ENCODE measurements around the gene LILRA1. TPM values are rescaled to one million over a fixed set of nuclear protein-coding genes. Genes with fewer than 3 reads are reported as not detected.
"Not testable (repeated sequence)": the region's sequence is repeated elsewhere in the genome, so short reads cannot be mapped to it uniquely, and the experiment has no call there.

The LILRA1 gene
- total RNA-seq, 1 donor from 2014 or later = 4.7 TPM

DNA sequence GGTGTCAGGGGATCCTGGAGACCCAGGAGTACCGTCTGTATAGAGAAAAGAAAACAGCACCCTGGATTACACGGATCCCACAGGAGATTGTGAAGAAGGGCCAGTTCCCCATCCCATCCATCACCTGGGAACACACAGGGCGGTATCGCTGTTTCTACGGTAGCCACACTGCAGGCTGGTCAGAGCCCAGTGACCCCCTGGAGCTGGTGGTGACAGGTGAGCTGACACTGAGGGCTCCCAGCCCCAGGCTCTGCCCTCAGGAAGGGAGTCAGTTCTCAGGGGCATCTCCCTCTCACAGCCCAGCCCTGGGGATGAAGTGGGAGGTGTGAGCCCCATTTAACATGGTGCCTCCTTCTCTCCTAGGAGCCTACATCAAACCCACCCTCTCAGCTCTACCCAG is 1.3 kb downstream of the LILRA1 start:
- intact Hi-C loops (cut with DNase I) = no loop called here
- Histone ChIP-seq H3K27ac (no peak overlapping the region), H3K9me3 (no peaks in the 10 kb centered on the region), H3K36me3 (no peaks in the 10 kb centered on the region), H3K4me1 (no peaks in the 10 kb centered on the region), H3K27me3 (no peaks in the 10 kb centered on the region), H3K4me3 (no peak overlapping the region)
- ATAC-seq (no peak), DNase-seq (no peak)
- TF ChIP-seq, protein P1, sequence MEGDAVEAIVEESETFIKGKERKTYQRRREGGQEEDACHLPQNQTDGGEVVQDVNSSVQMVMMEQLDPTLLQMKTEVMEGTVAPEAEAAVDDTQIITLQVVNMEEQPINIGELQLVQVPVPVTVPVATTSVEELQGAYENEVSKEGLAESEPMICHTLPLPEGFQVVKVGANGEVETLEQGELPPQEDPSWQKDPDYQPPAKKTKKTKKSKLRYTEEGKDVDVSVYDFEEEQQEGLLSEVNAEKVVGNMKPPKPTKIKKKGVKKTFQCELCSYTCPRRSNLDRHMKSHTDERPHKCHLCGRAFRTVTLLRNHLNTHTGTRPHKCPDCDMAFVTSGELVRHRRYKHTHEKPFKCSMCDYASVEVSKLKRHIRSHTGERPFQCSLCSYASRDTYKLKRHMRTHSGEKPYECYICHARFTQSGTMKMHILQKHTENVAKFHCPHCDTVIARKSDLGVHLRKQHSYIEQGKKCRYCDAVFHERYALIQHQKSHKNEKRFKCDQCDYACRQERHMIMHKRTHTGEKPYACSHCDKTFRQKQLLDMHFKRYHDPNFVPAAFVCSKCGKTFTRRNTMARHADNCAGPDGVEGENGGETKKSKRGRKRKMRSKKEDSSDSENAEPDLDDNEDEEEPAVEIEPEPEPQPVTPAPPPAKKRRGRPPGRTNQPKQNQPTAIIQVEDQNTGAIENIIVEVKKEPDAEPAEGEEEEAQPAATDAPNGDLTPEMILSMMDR (IDR thresholded peaks at IDR 0.05) = no peak

DNA sequence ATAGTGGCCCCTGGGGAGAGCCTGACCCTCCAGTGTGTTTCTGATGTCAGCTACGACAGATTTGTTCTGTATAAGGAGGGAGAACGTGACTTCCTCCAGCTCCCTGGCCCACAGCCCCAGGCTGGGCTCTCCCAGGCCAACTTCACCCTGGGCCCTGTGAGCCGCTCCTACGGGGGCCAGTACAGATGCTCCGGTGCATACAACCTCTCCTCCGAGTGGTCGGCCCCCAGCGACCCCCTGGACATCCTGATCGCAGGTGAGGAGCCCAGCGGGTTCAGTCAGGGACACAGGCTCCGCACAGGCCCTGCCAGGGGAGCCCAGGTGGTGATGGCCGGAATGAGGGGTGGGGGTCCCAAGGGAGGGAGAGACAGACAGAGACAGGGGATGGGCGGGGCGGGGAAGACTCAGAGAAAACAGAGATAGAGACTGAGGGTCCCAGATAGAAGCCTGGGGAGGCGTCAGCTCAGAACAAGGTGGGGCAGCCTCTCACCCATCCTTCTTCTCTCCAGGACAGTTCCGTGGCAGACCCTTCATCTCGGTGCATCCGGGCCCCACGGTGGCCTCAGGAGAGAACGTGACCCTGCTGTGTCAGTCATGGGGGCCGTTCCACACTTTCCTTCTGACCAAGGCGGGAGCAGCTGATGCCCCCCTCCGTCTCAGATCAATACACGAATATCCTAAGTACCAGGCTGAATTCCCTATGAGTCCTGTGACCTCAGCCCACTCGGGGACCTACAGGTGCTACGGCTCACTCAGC is 2.4 kb downstream of the LILRA1 start:
- H3K27me3 ChIP-seq; DNase-seq; H3K27ac ChIP-seq; H3K4me3 ChIP-seq; H3K4me1 ChIP-seq; H3K9me3 ChIP-seq; ATAC-seq; H3K36me3 ChIP-seq; intact Hi-C loops (cut with DNase I): not testable (repeated sequence)

DNA sequence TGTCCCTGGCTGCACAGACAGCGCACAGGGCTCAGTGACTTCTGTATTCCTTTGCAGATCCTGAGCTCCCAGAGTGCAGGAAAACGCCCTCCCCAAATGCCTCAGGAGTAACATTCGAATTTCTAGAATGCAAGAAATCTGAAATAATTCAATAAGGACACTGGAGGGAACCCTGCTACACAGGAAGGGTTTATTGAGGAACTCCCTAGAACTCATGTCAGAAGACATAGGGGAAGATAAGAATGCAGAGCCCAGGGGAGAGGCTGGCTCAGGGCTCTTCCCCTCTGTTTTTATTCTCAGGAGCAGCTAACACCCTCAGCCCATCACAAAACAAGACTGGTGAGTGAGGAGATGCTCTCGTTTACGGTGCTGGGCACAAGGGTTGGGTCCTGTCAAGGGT is 6.8 kb downstream of the LILRA1 start:
- DNase-seq (no peak), ATAC-seq (peak; percentile 67)
- Histone ChIP-seq H3K27me3 (peaks cover 5% of the 10 kb centered on the region), H3K4me3 (no peak overlapping the region), H3K4me1 (no peaks in the 10 kb centered on the region), H3K9me3 (no peaks in the 10 kb centered on the region), H3K36me3 (no peaks in the 10 kb centered on the region), H3K27ac (no peak overlapping the region)
- TF ChIP-seq, protein P1 (IDR thresholded peaks at IDR 0.05) = no peak
- intact Hi-C loops (cut with DNase I) = no loop called here

DNA sequence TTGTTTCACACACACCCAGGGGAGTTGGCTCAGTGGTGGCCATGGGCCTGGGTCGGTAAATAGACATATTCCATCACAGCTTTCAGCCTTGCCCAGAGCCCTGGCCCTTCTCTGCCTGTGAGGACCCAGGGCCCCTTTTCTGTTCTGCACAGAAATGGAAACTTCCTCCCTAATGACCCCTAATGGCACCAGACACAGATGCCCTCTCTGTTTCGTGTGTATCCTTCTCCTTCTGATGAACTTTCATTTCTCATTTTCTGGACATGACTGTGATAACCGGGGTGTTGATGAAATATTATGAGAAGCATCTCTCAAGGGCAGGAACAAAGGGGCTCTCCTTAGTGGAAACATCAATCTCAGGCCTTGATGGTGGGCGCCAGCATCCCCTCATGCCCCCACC is 12.8 kb downstream of the LILRA1 start:
- TF ChIP-seq, protein P1 (IDR thresholded peaks at IDR 0.05) = no peak
- Histone ChIP-seq H3K4me3 (no peak overlapping the region), H3K27ac (no peak overlapping the region), H3K36me3 (no peaks in the 10 kb centered on the region), H3K9me3 (no peaks in the 10 kb centered on the region), H3K27me3 (no peaks in the 10 kb centered on the region), H3K4me1 (no peaks in the 10 kb centered on the region)
- intact Hi-C loops (cut with DNase I) = no loop called here
- DNase-seq = no peak
- ATAC-seq = peak; percentile 62

DNA sequence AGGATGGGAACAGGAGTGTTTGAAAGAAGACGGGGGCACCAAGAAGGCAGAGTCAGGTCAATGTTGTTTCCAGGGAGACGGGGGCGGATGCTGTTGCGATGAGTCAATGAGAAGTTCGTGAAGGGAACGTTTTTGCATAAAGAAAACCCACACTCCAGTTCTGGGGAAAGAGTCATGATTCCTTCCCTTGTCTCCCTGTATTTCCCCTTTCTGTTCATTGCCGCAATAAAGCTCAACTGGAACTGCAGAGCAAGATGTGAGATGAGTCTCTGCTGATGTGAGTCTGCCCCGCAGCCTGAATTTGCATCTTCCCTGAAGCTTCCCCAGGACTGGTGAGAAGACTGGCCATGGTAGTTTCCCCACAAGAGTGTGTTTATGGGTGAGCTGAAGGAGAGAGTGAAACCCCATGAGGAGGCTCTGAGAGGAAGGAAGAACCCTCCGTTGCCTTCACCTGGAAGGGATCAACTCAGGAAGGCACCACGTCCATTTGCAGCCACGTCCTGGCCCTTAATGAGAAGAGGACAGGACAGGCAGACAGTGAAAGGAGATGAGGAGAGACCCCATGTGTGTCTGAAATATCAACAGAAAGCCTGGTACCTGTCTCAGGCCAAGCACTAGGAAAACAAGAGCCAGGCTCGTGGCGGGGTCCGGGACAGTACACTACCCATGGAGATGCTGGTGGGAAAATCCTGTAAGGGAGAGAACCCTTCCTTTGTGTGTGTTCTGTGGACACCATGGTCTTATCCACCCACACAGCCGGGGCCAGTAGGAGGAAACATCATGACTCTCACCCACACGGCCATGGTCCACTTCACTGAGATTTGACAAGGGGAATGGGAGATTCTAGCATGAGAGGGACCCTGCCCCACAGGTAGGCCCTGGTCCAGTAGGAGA is 13.7 kb downstream of the LILRA1 start:
- Histone ChIP-seq H3K27me3 (no peaks in the 10 kb centered on the region), H3K4me3 (no peak overlapping the region), H3K27ac (no peak overlapping the region), H3K4me1 (no peaks in the 10 kb centered on the region), H3K9me3 (no peaks in the 10 kb centered on the region), H3K36me3 (no peaks in the 10 kb centered on the region)
- ATAC-seq (peak; percentile 84), DNase-seq (no peak)
- TF ChIP-seq, protein P1 (IDR thresholded peaks at IDR 0.05) = no peak
- intact Hi-C loops (cut with DNase I) = no loop called here

DNA sequence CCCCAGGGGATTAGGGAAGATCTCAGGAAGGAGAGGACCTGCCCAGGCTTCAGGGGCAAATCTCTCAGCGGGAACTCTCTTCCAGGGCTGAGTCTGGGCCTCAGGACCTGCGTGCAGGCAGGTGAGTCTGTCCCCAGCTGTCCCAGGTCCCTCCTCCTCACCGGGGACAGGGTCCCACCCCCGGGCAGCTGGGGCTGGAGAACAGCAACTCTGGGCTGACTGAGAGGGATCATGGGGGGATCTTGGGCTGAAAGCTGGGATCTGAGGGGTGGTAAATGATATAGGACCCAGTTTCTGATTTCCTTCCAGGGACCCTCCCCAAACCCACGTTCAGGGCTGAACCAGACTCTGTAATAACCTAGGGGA is 14.3 kb downstream of the LILRA1 start:
- no peaks in the 10 kb centered on the region for H3K9me3 ChIP-seq
- no peak overlapping the region for H3K4me3 ChIP-seq
- intact Hi-C loops (cut with DNase I) = no loop called here
- no peaks in the 10 kb centered on the region for H3K27me3 ChIP-seq
- DNase-seq = no peak
- H3K4me1 ChIP-seq = no peaks in the 10 kb centered on the region
- TF ChIP-seq, protein P1 (IDR thresholded peaks at IDR 0.05) = no peak
- H3K36me3 ChIP-seq = no peaks in the 10 kb centered on the region
- no peak for ATAC-seq
- H3K27ac ChIP-seq = no peak overlapping the region
